Colonic mucosa (tissue), 4 donors: ENCODE data around the gene PYGM. TPM values are rescaled to one million over a fixed set of nuclear protein-coding genes. Genes with fewer than 3 reads are reported as not detected.

Experiments used
- DNase-seq: peaks from one replicate; pipeline ENCODE4 v3.0.0-alpha.2; 2020
- H3K27ac ChIP-seq: fragments of 200-600 bp; one replicate; pipeline ENCODE4 v1.8.0; 2021
- H3K27me3 ChIP-seq: fragments of 200-600 bp; one replicate; pipeline ENCODE4 v1.8.0; 2021
- H3K36me3 ChIP-seq: fragments of 200-600 bp; one replicate; pipeline ENCODE4 v1.8.0; 2021
- H3K4me1 ChIP-seq: fragments of 200-600 bp; one replicate; pipeline ENCODE4 v1.8.0; 2021; ENCODE audit warnings: mild to moderate bottlenecking
- H3K4me3 ChIP-seq: fragments of 200-600 bp; one replicate; pipeline ENCODE4 v1.8.0; 2021
- H3K9ac ChIP-seq, 2 donors: one replicate each; pipeline ENCODE4 v1.7.0; 2013; ENCODE audit warnings: control low read depth in 2 of 2, low read depth in 2 of 2, low read length in 2 of 2
- H3K9me3 ChIP-seq: fragments of 200-600 bp; one replicate; pipeline ENCODE4 v1.8.0; 2021
- CTCF ChIP-seq: fragments of 200-600 bp; IDR thresholded peaks from one replicate; pipeline ENCODE4 v1.8.0; 2022; ENCODE audit warnings: antibody characterized with exemption, mild to moderate bottlenecking
- intact Hi-C: fragments of 100-400 bp; cut with DNase I; formaldehyde crosslinking; loops from one replicate; pipeline ENCODE4 v1.14.1; 2022
- total RNA-seq, 2 donors: library from RNA; stranded (reverse); fragmentation: NEBNext Ultra II Directional in 1 of 2; extraction: Animal tissue kit (Norgen Biotek cat#: 25700) in 1 of 2; gene quantifications; one replicate each; pipeline ENCODE4 v1.2.1, GENCODE V29; 2021
- donor health status: healthy.
- donor health status: DM: no; HTN: no; CAD: no.
- donor health status: DM: no; HTN: no; CAD: no.

Gene PYGM
- total RNA-seq, 2 donors from 2014 or later: 1.6 to 2.7 TPM

- H3K9me3 ChIP-seq: no peaks in the 10 kb centered on the region
- TF ChIP-seq CTCF: no peak
- H3K27ac ChIP-seq: peak overlapping the region; percentile 86
- H3K4me1 ChIP-seq: peaks cover 19% of the 10 kb centered on the region
- intact Hi-C loops: no loop called here
- no peak overlapping the region for H3K4me3 ChIP-seq
- no peak for DNase-seq
- no peak overlapping the region for H3K9ac ChIP-seq
- peaks cover 37% of the 10 kb centered on the region for H3K27me3 ChIP-seq
- H3K36me3 ChIP-seq: no peaks in the 10 kb centered on the region
Measured at GRCh38 chr11:64746486-64746885, 13.3 kb downstream of the PYGM start.

DNA sequence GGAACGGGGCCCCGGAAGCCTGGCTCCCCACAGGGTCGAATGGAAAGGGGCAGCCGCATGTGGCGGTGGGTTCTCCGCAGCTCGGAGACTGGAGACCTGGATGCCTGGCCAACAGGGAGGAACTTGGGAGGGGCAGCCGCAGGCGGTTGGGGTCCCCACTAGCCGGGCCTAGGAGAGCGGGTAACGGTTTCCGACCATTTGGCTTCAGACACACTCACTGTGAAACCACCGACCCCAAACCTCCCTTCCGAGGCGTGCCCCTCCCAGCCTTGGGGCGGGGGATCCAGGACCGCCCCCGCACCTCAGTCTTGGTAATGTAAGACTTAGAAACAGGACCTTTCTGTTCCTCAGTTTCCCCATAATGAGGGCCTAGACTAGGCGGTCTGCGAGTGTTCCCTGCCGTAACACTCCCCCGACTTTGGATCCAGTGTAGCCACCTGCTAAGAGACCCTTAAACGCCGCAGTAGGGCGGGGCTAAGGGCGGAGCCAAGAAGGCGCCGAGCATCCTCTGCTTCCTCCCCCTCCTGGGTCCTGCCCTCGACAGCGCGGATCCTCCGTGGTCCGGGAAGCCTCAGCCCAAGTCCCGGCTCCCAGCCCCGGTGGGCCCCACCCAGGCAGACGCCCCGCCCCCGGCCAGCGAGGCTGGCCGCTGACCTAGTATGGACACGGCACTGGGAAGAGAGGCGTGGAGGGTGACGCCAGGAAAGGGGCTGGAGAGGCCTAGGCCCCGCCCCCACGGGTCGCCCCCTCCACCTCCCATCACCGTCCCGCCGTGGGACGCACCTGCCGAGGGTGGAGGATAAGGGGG lies 14.0 kb downstream of the PYGM start:
- peaks cover 19% of the 10 kb centered on the region for H3K4me1 ChIP-seq
- peak overlapping the region; percentile 36 for H3K4me3 ChIP-seq
- H3K9ac ChIP-seq: peak overlapping the region; percentile 40 to 66
- H3K27me3 ChIP-seq: peaks cover 43% of the 10 kb centered on the region
- no peak for TF ChIP-seq CTCF
- no peaks in the 10 kb centered on the region for H3K36me3 ChIP-seq
- peak overlapping the region; percentile 86 for H3K27ac ChIP-seq
- DNase-seq: peak; percentile 60
- intact Hi-C loops: no loop called here
- no peaks in the 10 kb centered on the region for H3K9me3 ChIP-seq

- peak; percentile 59 for DNase-seq
- Histone ChIP-seq H3K4me3 (peak overlapping the region; percentile 36), H3K36me3 (no peaks in the 10 kb centered on the region), H3K4me1 (peaks cover 19% of the 10 kb centered on the region), H3K9me3 (no peaks in the 10 kb centered on the region), H3K27ac (peak overlapping the region; percentile 86), H3K9ac (peak overlapping the region; percentile 40 to 66), H3K27me3 (peaks cover 43% of the 10 kb centered on the region)
- TF ChIP-seq CTCF: no peak
- intact Hi-C loops: no loop called here
Measured at GRCh38 chr11:64745189-64745520, 14.6 kb downstream of the PYGM start.

GRCh38 chr11:64744544-64745188 lies 15.1 kb downstream of the PYGM start:
- no peak for TF ChIP-seq CTCF
- peak overlapping the region; percentile 86 for H3K27ac ChIP-seq
- intact Hi-C loops: loop anchor here (5.0 kb wide), 1 partner anchor 57 kb away; no protein-coding TSS in a partner anchor
- peak overlapping the region; percentile 50 for H3K4me3 ChIP-seq
- H3K4me1 ChIP-seq: peaks cover 19% of the 10 kb centered on the region
- H3K9me3 ChIP-seq: no peaks in the 10 kb centered on the region
- H3K36me3 ChIP-seq: no peaks in the 10 kb centered on the region
- peaks cover 43% of the 10 kb centered on the region for H3K27me3 ChIP-seq
- no peak for DNase-seq
- peak overlapping the region in 1 of 2 donors; percentile 60 for H3K9ac ChIP-seq

DNA sequence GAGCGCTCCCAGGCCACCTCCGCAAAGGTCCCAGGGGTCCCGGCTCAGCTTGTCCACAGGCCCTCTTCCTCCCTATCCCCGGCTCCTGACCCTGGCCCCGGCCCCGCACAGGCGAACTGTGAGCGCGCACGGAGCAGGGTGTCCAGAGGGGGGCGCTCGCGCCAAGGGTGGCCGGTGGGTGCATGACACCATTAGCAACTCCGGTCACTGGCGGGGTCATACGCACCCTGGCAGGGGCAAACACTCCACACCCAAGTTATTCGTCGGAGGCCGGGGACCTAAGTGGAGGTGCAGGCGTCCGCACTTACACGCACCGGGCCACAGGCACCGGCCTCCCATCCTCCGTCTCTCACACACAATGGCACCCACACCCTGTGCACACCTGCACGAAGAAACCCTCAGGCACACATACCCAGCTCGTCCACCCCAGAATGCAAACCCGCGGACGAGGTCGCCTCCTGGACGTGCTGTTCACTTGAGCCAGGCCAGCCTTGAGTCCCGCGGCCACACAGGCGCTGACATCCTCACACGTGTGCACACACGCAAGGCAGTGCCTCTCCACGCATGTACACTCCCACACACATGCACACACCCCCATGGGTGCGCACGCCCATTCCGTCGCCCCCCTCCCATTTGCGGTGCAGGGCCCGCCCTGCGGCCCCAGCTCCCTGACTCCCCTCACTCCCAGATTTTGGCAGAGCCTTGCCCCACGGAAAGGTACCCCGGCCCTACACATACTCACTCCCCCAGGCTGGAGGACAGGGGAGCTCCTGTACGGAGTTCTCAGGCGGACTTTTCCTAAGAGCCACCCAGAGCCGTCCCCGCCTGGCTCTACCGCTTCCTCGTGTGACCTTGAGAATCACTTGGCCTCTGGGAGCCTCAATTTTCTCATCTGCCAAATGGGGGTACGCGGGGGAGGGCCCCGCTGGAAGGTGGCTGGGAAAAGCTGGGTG lies 15.9 kb downstream of the PYGM start, which contains the start of gene RASGRP2:
RASGRP2 (minus strand) TSS at position 552 of the 953 bp plus-strand sequence. CDS start 1,276 bp downstream, outside the sequence.
- DNase-seq: peak; percentile 77
- Histone ChIP-seq H3K27ac (peak within 1 kb of the TSS; percentile 86), H3K4me1 (peaks cover 19% of the 10 kb centered on the region), H3K9ac (peak within 1 kb of the TSS; percentile 48 to 60), H3K9me3 (no peaks in the 10 kb centered on the region), H3K36me3 (no peaks in the 10 kb centered on the region), H3K4me3 (peak within 1 kb of the TSS; percentile 50), H3K27me3 (peaks cover 43% of the 10 kb centered on the region)
- intact Hi-C loops: loop anchor here (5.0 kb wide), 1 partner anchor 57 kb away; no protein-coding TSS in a partner anchor
- TF ChIP-seq CTCF: peak; percentile 49
